HEK293T (cell line): ENCODE results near the gene CD99.

Experiments
- CTBP1 ChIP-seq: fragments of 450-650 bp; IDR thresholded peaks from 2 replicates; pipeline ENCODE4 v1.6.1; 2016; ENCODE audit warnings: borderline replicate concordance
- ELF4 ChIP-seq: fragments of 450-650 bp; IDR thresholded peaks from 2 replicates; pipeline ENCODE4 v1.6.1; 2017; ENCODE audit warnings: antibody characterized with exemption
- FOXA1 ChIP-seq: fragments of 450-650 bp; IDR thresholded peaks from 2 replicates; pipeline ENCODE4 v1.6.1; 2016; ENCODE audit warnings: mild to moderate bottlenecking
- FOXM1 ChIP-seq: fragments of 450-650 bp; IDR thresholded peaks from 2 replicates; pipeline ENCODE4 v1.6.1; 2017; ENCODE audit warnings: mild to moderate bottlenecking, borderline replicate concordance

DNA sequence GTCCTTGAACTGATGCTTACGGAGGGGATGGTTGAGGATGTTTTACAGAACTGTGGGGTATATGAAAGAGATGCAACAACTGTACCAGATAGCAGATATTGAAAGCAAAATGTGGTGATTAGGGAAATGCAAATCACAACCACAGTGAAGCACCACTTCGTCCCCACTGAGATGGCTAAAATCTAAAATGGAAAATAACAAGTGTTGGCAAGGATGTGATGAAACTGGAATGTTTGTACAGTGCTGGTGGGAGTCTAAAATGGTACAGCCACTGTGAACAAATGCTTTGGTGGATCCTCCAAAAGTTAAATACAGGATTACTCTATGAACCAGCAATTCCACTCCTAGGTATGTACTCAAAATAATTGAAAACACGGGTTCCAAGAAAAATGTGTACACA, 83.7 kb downstream of the CD99 start:
- TF ChIP-seq FOXA1: no peak
- no peak for TF ChIP-seq CTBP1
- TF ChIP-seq ELF4: no peak
- TF ChIP-seq FOXM1: no peak
